Body of pancreas (tissue), 4 donors: ENCODE measurements around the gene PCIF1.

Experiments
- CTCF ChIP-seq, 7 experiments: fragments of 450-650 bp in 4 of 7; fragments of 200-600 bp in 3 of 7; sonication (generic) in 3 of 7; IDR thresholded peaks; one replicate each; pipeline ENCODE4 v1.5.1; 2016 to 2019; ENCODE audit warnings: antibody characterized with exemption in 7 of 7
- POLR2A ChIP-seq, 3 donors: fragments of 450-650 bp; IDR thresholded peaks; one replicate each; pipeline ENCODE4 v1.6.1; 2016; ENCODE audit warnings: antibody characterized with exemption in 3 of 3, mild to moderate bottlenecking in 2 of 3

- TF ChIP-seq CTCF (IDR thresholded peaks at IDR 0.05) = no peak
- peak; percentile 66 to 91 (median 79) for TF ChIP-seq POLR2A (IDR thresholded peaks at IDR 0.05)
Measured at GRCh38 chr20:45911486-45912343, 22.8 kb upstream of the PCIF1 start, which contains the start of gene PLTP.
